Liver (tissue), 3 donors: Measurements from ENCODE around the gene GADD45B.

Source experiments
- REST ChIP-seq: IDR thresholded peaks from 2 replicates; pipeline ENCODE4 v1.6.1; 2016; ENCODE audit warnings: antibody characterized with exemption, mild to moderate bottlenecking
- RXRA ChIP-seq, 2 donors: IDR thresholded peaks; 2 replicates each; pipeline ENCODE4 v1.6.1; 2017 to 2018; ENCODE audit warnings: antibody characterized with exemption in 2 of 2, mild to moderate bottlenecking in 1 of 2
- SP1 ChIP-seq: IDR thresholded peaks from 2 replicates; pipeline ENCODE4 v1.6.1; 2018; ENCODE audit warnings: antibody characterized with exemption, mild to moderate bottlenecking
- TF ChIP-seq, protein P1 (sequence below): fragments of 150-350 bp; IDR thresholded peaks from 2 replicates; pipeline ENCODE4 v1.5.1; 2017; ENCODE audit warnings: improper control_type of control experiment, low read depth, low read length; ENCODE audit not compliant: missing input control
- TF ChIP-seq, protein P2 (sequence below): IDR thresholded peaks from 2 replicates; pipeline ENCODE4 v1.6.1; 2016; ENCODE audit warnings: antibody characterized with exemption
- TF ChIP-seq, protein P3 (sequence below): IDR thresholded peaks from 2 replicates; pipeline ENCODE4 v1.6.1; 2016; ENCODE audit warnings: antibody characterized with exemption
- donor health status: healthy.
- donor health status: healthy.

GRCh38 chr19:2462635-2463421, 13.1 kb upstream of the GADD45B start:
- TF ChIP-seq, protein P1, sequence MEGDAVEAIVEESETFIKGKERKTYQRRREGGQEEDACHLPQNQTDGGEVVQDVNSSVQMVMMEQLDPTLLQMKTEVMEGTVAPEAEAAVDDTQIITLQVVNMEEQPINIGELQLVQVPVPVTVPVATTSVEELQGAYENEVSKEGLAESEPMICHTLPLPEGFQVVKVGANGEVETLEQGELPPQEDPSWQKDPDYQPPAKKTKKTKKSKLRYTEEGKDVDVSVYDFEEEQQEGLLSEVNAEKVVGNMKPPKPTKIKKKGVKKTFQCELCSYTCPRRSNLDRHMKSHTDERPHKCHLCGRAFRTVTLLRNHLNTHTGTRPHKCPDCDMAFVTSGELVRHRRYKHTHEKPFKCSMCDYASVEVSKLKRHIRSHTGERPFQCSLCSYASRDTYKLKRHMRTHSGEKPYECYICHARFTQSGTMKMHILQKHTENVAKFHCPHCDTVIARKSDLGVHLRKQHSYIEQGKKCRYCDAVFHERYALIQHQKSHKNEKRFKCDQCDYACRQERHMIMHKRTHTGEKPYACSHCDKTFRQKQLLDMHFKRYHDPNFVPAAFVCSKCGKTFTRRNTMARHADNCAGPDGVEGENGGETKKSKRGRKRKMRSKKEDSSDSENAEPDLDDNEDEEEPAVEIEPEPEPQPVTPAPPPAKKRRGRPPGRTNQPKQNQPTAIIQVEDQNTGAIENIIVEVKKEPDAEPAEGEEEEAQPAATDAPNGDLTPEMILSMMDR, result no peak
- TF ChIP-seq, protein P2, sequence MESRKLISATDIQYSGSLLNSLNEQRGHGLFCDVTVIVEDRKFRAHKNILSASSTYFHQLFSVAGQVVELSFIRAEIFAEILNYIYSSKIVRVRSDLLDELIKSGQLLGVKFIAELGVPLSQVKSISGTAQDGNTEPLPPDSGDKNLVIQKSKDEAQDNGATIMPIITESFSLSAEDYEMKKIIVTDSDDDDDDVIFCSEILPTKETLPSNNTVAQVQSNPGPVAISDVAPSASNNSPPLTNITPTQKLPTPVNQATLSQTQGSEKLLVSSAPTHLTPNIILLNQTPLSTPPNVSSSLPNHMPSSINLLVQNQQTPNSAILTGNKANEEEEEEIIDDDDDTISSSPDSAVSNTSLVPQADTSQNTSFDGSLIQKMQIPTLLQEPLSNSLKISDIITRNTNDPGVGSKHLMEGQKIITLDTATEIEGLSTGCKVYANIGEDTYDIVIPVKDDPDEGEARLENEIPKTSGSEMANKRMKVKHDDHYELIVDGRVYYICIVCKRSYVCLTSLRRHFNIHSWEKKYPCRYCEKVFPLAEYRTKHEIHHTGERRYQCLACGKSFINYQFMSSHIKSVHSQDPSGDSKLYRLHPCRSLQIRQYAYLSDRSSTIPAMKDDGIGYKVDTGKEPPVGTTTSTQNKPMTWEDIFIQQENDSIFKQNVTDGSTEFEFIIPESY, result no peak
- TF ChIP-seq SP1 (peak; percentile 73), REST (peak; percentile 14), RXRA (IDR thresholded peaks at IDR 0.05) (peak; percentile 35 to 72)
- TF ChIP-seq, protein P3, sequence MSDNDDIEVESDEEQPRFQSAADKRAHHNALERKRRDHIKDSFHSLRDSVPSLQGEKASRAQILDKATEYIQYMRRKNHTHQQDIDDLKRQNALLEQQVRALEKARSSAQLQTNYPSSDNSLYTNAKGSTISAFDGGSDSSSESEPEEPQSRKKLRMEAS, result peak; percentile 35
